GM12875 (cell line): ENCODE data around the gene ASB12.

ENCODE experiments used
- H3K4me3 ChIP-seq: one replicate; pipeline ENCODE4 v1.5.1; 2011; ENCODE audit warnings: low read depth, low read length, control low read depth
- CTCF ChIP-seq: IDR thresholded peaks from 2 replicates; pipeline ENCODE4 v1.5.1; 2011; ENCODE audit warnings: low read depth, mild to moderate bottlenecking, control low read depth, inconsistent platforms, low read length, moderate library complexity, borderline replicate concordance; ENCODE audit not compliant: insufficient read depth

ASB12 gene

GRCh38 chrX:64192673-64193072 is 37.7 kb downstream of the ASB12 start:
- no peak overlapping the region for H3K4me3 ChIP-seq

DNA sequence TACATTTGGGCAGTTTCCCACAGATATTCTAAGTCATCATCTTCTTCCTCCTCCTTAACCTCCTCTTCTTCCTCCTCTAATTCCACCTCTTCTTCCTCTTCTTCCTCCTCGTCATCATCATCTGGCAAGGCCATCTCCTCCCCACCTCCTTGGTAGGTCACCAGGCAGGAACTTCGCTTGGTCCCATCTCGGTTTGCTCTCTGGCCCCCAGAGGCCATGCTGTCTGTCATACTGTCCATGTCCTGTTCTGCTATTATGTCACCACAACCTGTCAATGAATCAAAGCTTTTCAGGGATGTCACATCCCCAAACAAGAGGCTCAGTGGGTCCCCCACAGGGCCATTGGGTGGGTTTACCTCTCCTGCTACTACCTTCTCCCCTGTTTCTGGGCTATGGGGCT is 38.4 kb downstream of the ASB12 start:
- H3K4me3 ChIP-seq: no peak overlapping the region
- no peak for TF ChIP-seq CTCF

More at GRCh38 chrX:64192673-64193072, 37.7 kb downstream of the ASB12 start:
- TF ChIP-seq CTCF: no peak

DNA sequence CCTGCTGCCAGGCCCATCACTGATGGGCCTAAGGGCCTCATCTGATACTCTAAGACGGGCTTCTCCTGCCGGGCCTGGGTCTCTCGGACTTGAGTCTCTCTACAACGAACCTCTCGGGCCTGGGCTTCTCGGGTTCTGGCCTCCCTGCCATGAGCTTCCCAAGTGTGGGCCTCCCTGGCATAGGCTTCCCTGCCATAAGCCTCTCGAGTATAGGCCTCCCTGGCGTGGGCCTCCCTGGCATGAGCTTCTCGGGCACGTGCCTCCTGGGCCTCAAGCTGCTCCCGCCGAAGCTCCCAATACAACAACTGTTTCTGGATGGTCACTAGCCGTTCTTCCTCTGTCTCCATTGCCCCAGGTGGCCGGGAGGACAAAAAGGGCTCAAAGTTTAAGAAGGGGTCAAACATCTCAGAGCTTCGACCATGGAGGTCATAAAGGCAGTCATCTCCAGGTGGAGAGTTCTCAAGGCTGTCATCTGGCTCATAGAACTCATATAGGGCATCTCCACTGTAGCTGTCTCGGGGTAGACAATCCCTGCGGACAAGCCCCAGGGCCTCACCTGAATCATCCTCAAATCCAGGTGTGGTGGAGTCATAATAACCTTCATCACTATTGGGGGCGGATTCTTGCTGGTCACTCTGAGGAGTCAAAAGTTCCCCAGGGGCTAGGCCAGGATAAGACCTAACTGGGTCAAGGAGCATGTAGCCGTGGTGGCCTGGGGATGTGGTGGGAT is 39.0 kb downstream of the ASB12 start:
- H3K4me3 ChIP-seq: no peak overlapping the region
- no peak for TF ChIP-seq CTCF

- H3K4me3 ChIP-seq: no peak overlapping the region
- TF ChIP-seq CTCF: no peak
Observed at GRCh38 chrX:64190136-64190740, 40.2 kb downstream of the ASB12 start.

DNA sequence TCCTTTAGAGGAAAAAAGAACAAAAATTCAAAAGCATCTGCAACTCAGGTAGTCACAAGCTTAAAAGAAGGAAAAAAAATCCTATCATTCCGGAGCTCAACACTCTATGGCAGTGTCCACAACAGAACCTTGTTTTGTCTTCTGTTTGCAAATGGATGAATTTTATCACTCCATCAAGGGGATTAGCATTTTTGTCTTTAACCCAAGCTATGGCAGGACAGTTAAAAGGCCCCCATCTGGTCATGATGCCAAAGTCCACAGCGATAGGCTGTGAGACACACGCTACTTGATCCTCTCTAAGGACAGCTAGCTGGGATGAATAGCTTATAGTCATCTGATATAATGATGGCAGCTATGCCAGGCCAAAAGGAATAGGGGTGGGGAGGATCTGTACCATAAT is 41.5 kb downstream of the ASB12 start:
- TF ChIP-seq CTCF: no peak
- H3K4me3 ChIP-seq: no peak overlapping the region

DNA sequence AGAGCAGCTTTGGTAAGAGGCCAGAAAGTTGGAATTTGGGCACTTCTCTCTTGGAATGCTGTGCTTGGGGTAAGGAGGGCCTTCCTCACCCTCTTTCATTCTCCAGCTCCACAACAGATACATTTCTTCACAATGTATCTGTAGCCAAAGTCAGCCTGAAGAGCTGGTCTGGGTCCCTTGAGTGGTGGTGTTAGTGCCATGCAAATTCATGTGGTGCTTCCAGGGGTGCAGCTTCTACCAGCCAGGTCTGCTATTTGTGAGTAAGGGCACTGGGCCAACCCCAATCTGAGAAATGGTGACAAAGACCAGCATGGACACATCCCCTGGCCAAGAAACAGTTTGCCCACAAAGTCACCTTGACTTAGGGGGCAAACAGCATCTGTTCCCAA is 42.7 kb downstream of the ASB12 start:
- no peak overlapping the region for H3K4me3 ChIP-seq
- TF ChIP-seq CTCF: no peak
